Astrocyte of the hippocampus (primary cell): ENCODE data around the gene FMOD.

Experiments
- DNase-seq: peaks from one replicate; pipeline ENCODE4 v3.0.0; 2011; ENCODE audit warnings: low read depth, low spot score

The FMOD gene

GRCh38 chr1:203361945-203362719 lies 11.2 kb upstream of the FMOD start:
- no peak for DNase-seq

- no peak for DNase-seq
Observed at GRCh38 chr1:203360547-203361185, 9.7 kb upstream of the FMOD start.

- no peak for DNase-seq
Observed at GRCh38 chr1:203359010-203359571, 8.2 kb upstream of the FMOD start.

- peak; percentile 29 for DNase-seq
Observed at GRCh38 chr1:203354246-203354645, 3.3 kb upstream of the FMOD start.

- DNase-seq, result no peak
Observed at GRCh38 chr1:203353486-203353885, 2.6 kb upstream of the FMOD start.

- DNase-seq, result no peak
Observed at GRCh38 chr1:203349773-203350524, 973 bp downstream of the FMOD start.

GRCh38 chr1:203349166-203349565 lies 1.8 kb downstream of the FMOD start:
- DNase-seq, result no peak

- DNase-seq, result no peak
Observed at GRCh38 chr1:203346769-203347102, 4.2 kb downstream of the FMOD start.

- no peak for DNase-seq
Observed at GRCh38 chr1:203346060-203346768, 4.7 kb downstream of the FMOD start.

- DNase-seq, result no peak
Observed at GRCh38 chr1:203343956-203344754, 6.8 kb downstream of the FMOD start.

GRCh38 chr1:203342192-203342940 lies 8.6 kb downstream of the FMOD start:
- DNase-seq, result peak; percentile 65

GRCh38 chr1:203340112-203340790 lies 10.7 kb downstream of the FMOD start:
- DNase-seq, result peak; percentile 88

- peak; percentile 82 for DNase-seq
Observed at GRCh38 chr1:203338335-203339036, 12.4 kb downstream of the FMOD start.

GRCh38 chr1:203336097-203336496 lies 14.8 kb downstream of the FMOD start:
- DNase-seq, result no peak

- DNase-seq, result no peak
Observed at GRCh38 chr1:203335503-203335902, 15.4 kb downstream of the FMOD start.

GRCh38 chr1:203331224-203331623 lies 19.7 kb downstream of the FMOD start:
- DNase-seq, result no peak

- peak; percentile 79 for DNase-seq
Observed at GRCh38 chr1:203328714-203329122, 22.2 kb downstream of the FMOD start.

- peak; percentile 75 for DNase-seq
Observed at GRCh38 chr1:203327684-203328457, 23.1 kb downstream of the FMOD start.
